Adrenal gland (tissue), 12 donors: ENCODE results near the gene NELFB. TPM values are rescaled to one million over a fixed set of nuclear protein-coding genes. Genes with fewer than 3 reads are reported as not detected.

ENCODE experiments used
- DNase-seq, 7 donors: peaks; one replicate each; pipeline ENCODE4 v3.0.0-alpha.2; 2019 to 2020
- H3K27ac ChIP-seq, 5 donors: fragments of 200-600 bp; sonication (generic) in 4 of 5; 1 replicate in 3 of 5; 2 replicates in 2 of 5; pipeline versions ENCODE4 v1.5.1 to v1.8.0; 2016 to 2020; ENCODE audit warnings: mild to moderate bottlenecking in 1 of 5
- H3K27me3 ChIP-seq: fragments of 200-600 bp; 2 replicates; pipeline ENCODE4 v1.8.0; 2021
- H3K36me3 ChIP-seq, 2 donors: fragments of 200-600 bp; replicated peaks in 1 of 2; 1 replicate in 1 of 2; 2 replicates in 1 of 2; pipeline versions ENCODE4 v1.5.1 to v1.8.0; 2018 to 2022
- H3K4me1 ChIP-seq, 2 donors: fragments of 200-600 bp; replicated peaks in 1 of 2; 1 replicate in 1 of 2; 2 replicates in 1 of 2; pipeline versions ENCODE4 v1.5.1 to v1.8.0; 2018 to 2021
- H3K4me3 ChIP-seq, 4 donors: fragments of 200-600 bp; sonication (generic) in 3 of 4; one replicate each; pipeline ENCODE4 v1.5.1; 2016 to 2018
- H3K9me3 ChIP-seq, 3 donors: fragments of 200-600 bp; sonication (generic) in 1 of 3; replicated peaks in 1 of 3; 1 replicate in 2 of 3; 2 replicates in 1 of 3; pipeline versions ENCODE4 v1.5.1 to v1.8.0; 2016 to 2021
- POLR2A ChIP-seq, 2 donors: fragments of 450-650 bp; IDR thresholded peaks; one replicate each; pipeline ENCODE4 v1.6.1; 2017; ENCODE audit warnings: antibody characterized with exemption in 2 of 2, mild to moderate bottlenecking in 2 of 2, moderate library complexity in 1 of 2
- WGBS, 4 donors: extraction: QIAGEN DNeasy Blood & Tissue Kit in 2 of 4; methylation state at CpG; one replicate each; pipeline versions ENCODE4 v1.1.5 to v1.1.7; 2013 to 2017; 5-methylcytosine and 5-hydroxymethylcytosine counted together
- intact Hi-C, 2 donors: fragments of 100-400 bp; cut with DNase I; formaldehyde crosslinking; loops; one replicate each; pipeline versions ENCODE4 v1.14.1 to v1.15.0; 2022 to 2023
- polyA plus RNA-seq, 3 donors: library from polyadenylated mRNA; stranded (reverse); fragments of 200-250 nt in 2 of 3; fragments of 350-450 nt in 1 of 3; fragmentation: Illumina TruSeq in 1 of 3; extraction: RNeasy Lipid Tissue Mini Kit (QIAGEN cat#74804) in 1 of 3; gene quantifications; one replicate each; pipeline ENCODE4 v1.2.3, GENCODE V29; 2013 to 2014
- total RNA-seq, 9 donors: library from RNA; depleted of rRNA in 4 of 9; stranded (reverse); fragments of >200 nt in 4 of 9; fragments of 120-200 nt in 1 of 9; fragmentation: NEBNext Ultra II Directional in 1 of 9; extraction: Animal tissue kit (Norgen Biotek cat#: 25700) in 1 of 9; gene quantifications; one replicate each; pipeline versions ENCODE4 v1.1.0 to v1.2.4, GENCODE V29; 2013 to 2023
- TF ChIP-seq, protein P1 (sequence below), 6 experiments: fragments of 450-650 bp in 4 of 6; fragments of 200-600 bp in 2 of 6; sonication (generic) in 1 of 6; IDR thresholded peaks; 1 replicate in 5 of 6; 2 replicates in 1 of 6; pipeline versions ENCODE4 v1.5.1 to v1.8.0; 2016 to 2021; ENCODE audit warnings: antibody characterized with exemption in 6 of 6, mild to moderate bottlenecking in 2 of 6, moderate library complexity in 1 of 6
- donor health status: healthy with polysubstance abuse.
- donor health status: Bipolar disorder and iron deficiency.
- donor health status: DM: yes; HTN: yes; CAD: no.
- donor health status: DM: no; HTN: no; CAD: no.
- donor health status: DM: no; HTN: no; CAD: no.
- donor health status: DM: yes; HTN: yes; CAD: no.

The NELFB gene
- total and polyA plus RNA-seq, 12 donors, result 10.9 to 56.3 (median 36.9) TPM

DNA sequence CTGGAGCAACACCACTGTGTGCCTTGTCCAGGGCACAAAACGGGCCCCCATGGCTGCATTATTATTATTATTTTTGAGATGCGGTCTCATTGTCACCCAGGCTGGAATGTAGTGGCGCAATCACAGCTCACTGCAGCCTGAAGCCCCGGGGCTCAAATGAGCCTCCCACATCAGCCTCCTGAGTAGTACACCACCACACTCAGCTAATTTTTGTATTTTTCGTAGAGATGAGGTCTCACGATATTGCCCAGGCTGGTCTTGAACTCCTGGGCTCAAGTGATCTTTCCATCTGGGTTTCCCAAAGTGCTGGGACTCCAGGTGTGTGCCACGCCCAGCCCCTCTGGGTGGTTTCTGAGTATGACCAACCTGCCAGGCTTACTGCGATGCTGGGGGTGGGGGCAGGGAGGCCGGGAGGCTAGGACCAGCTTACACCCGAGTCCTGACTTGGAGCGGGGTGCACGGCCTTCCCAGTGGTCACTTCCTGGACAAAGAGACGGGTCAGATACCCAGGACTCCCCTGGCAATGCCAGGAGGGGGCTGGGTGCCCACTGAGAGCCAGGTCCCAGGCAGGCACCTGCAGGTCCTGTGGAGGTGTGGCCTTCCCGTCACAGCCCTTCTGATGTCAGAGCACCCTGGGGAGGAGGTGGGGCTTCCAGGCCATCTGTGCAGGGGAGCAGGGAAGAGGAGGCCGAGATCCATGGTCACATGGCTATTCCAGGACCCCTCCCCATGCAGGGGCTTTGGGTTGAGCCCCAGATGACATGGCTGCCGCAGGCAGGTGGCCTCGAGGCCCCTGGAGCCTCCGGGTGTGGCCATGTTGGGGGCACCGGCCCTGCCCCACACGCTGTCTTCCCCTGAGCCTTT, 55.3 kb downstream of the NELFB start:
- H3K27me3 ChIP-seq, result peaks cover 8% of the 10 kb centered on the region
- peak in 3 of 7 donors; percentile 7 to 13 (median 13) for DNase-seq
- WGBS, 4 donors, result 75 to 92% (median 78%) methylated on average over 10 to 20 of the region's 20 CpGs
- no peaks in the 10 kb centered on the region for H3K36me3 ChIP-seq
- no peak overlapping the region for H3K4me3 ChIP-seq
- no peak overlapping the region for H3K27ac ChIP-seq
- H3K9me3 ChIP-seq, result no peaks in the 10 kb centered on the region
- intact Hi-C loops, result no loop called here
- H3K4me1 ChIP-seq, result peaks cover 6 to 16% of the 10 kb centered on the region in 2 donors
- TF ChIP-seq POLR2A (IDR thresholded peaks at IDR 0.05), result no peak
- TF ChIP-seq, protein P1, sequence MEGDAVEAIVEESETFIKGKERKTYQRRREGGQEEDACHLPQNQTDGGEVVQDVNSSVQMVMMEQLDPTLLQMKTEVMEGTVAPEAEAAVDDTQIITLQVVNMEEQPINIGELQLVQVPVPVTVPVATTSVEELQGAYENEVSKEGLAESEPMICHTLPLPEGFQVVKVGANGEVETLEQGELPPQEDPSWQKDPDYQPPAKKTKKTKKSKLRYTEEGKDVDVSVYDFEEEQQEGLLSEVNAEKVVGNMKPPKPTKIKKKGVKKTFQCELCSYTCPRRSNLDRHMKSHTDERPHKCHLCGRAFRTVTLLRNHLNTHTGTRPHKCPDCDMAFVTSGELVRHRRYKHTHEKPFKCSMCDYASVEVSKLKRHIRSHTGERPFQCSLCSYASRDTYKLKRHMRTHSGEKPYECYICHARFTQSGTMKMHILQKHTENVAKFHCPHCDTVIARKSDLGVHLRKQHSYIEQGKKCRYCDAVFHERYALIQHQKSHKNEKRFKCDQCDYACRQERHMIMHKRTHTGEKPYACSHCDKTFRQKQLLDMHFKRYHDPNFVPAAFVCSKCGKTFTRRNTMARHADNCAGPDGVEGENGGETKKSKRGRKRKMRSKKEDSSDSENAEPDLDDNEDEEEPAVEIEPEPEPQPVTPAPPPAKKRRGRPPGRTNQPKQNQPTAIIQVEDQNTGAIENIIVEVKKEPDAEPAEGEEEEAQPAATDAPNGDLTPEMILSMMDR (IDR thresholded peaks at IDR 0.05), result no peak

DNA sequence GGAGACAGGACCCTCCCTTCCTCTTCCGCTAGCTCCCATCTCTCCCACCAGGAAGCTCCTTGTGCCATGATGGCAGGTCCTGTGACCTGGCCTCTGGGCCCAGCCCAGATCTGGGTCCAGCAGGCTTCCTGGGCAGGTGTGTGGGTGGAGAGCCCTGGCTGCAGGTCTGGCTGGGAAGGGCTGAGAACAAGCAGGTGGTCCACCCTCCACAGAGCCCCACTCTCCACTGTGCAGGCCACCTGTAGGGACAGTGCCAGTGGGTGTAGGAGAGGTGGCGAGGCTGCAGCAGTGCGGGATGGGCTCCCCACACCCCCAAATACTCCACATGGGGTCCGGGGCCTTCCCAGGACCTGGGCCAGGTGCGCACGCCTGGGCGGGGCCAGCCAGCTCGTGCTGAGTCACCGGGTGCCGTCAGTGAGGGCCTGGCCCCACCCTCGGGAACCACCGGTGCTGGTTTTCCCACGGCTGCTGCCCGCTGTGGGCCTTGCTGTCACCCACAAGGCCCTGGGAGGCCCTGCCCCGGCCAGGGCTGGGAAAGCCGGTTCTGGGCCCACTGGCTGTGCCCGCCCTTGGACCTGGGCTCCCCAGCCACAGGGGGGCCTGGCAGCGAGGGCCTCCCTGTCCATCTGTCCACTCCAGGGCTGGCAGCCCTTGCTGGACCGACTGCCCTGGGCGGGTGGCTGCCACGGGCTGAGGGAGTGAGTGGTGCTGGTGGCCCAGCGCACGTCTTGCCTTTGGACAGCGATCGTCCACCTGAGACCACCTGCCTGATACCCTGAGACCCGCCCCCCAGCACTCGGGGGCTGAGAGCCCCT, 56.3 kb downstream of the NELFB start:
- Histone ChIP-seq H3K27ac (no peak overlapping the region), H3K4me1 (peaks cover 0 to 16% of the 10 kb centered on the region in 2 donors), H3K27me3 (peaks cover 11% of the 10 kb centered on the region), H3K9me3 (no peaks in the 10 kb centered on the region), H3K36me3 (no peaks in the 10 kb centered on the region), H3K4me3 (no peak overlapping the region)
- peak in 3 of 7 donors; percentile 8 to 18 (median 11) for DNase-seq
- TF ChIP-seq POLR2A (IDR thresholded peaks at IDR 0.05), result no peak
- TF ChIP-seq, protein P1 (IDR thresholded peaks at IDR 0.05), result no peak
- intact Hi-C loops, result no loop called here
- WGBS, 4 donors, result 73 to 100% (median 80%) methylated on average over 1 to 27 of the region's 27 CpGs

DNA sequence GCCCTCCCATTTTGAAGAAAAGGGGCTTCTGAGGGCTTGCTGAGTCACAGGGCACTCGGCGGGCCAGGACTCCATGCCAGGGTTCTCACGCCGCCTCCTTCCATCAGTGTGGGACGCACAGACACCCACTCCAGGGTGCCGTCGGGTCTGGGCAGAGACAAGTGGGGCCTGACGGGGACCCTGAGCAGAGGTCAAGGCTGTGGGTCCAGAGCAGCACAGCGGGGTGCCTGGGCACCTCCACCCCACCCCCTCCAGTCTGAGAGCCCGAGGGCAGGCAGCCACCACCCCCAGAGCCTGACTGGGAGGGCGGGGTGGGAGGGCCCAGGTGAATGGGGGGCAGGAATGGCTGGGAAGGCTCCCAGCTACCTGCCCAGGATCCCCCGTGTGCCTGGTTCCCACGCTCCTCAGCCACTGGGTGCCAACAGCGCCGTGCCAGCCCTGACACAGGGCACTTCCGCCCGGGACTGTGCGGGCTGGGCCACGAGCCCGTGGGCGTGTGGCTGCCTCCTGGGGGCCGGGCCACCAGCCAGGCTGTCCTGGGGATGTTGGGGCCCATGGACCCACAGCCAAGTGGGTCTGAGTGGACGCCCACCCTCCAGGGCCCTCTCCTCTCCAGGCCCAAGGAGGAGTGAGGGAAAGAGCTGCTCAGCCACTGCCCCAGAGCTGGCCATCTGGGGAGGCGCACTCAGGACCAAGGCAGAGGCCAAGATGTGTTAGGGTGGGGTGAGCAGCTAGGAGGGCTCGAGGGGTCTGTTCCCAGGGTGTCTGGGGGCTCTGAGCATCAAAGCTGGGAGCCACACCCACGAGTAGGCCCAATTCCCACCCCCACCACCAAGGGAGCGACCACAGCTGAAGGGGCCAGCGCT, 57.1 kb downstream of the NELFB start:
- no peak for TF ChIP-seq POLR2A (IDR thresholded peaks at IDR 0.05)
- TF ChIP-seq, protein P1 (IDR thresholded peaks at IDR 0.05), result no peak
- peak in 1 of 7 donors; percentile 10 for DNase-seq
- intact Hi-C loops, result no loop called here
- WGBS, 4 donors, result 71 to 88% (median 78%) methylated on average over 3 to 28 of the region's 28 CpGs
- no peaks in the 10 kb centered on the region for H3K9me3 ChIP-seq
- peaks cover 12% of the 10 kb centered on the region for H3K27me3 ChIP-seq
- no peak overlapping the region for H3K27ac ChIP-seq
- H3K4me3 ChIP-seq, result no peak overlapping the region
- peaks cover 0 to 12% of the 10 kb centered on the region in 2 donors for H3K4me1 ChIP-seq
- no peaks in the 10 kb centered on the region for H3K36me3 ChIP-seq
